Spleen (tissue), 7 donors: Measurements from ENCODE around the gene OBSCN.

Experiments
- CTCF ChIP-seq, 11 experiments: fragments of 200-600 bp in 7 of 11; fragments of 450-650 bp in 4 of 11; sonication (generic) in 4 of 11; IDR thresholded peaks in 8 of 11; conservative IDR thresholded peaks in 3 of 11; 1 replicate in 7 of 11; 2 replicates in 4 of 11; pipeline versions ENCODE4 v1.4.0 to v1.8.0; 2016 to 2021; ENCODE audit warnings: antibody characterized with exemption in 11 of 11, inconsistent platforms in 4 of 11, mild to moderate bottlenecking in 1 of 11
- POLR2AphosphoS5 ChIP-seq, 3 donors: sonication (generic); formaldehyde crosslinking; IDR thresholded peaks; one replicate each; pipeline ENCODE4 v1.5.1; 2017; ENCODE audit warnings: antibody characterized with exemption in 3 of 3
- donor health status: DM: no; HTN: no; CAD: no; lungs with moderate emphysema.
- donor health status: DM: no; HTN: no; CAD: no.
- donor health status: DM: no; HTN: no; CAD: no.

GRCh38 chr1:228238461-228238860, 30.6 kb downstream of the OBSCN start:
- TF ChIP-seq CTCF (IDR thresholded peaks at IDR 0.05 in 8 of 11, conservative IDR thresholded peaks at IDR 0.05 in 3 of 11) (no peak), POLR2AphosphoS5 (IDR thresholded peaks at IDR 0.05) (no peak)
